ENCODE data around the gene HTR7. TPM values are rescaled to one million over a fixed set of nuclear protein-coding genes. Genes with fewer than 3 reads are reported as not detected.

HTR7 gene
- total RNA-seq, 2 donors from 2014 or later = not detected

DNA sequence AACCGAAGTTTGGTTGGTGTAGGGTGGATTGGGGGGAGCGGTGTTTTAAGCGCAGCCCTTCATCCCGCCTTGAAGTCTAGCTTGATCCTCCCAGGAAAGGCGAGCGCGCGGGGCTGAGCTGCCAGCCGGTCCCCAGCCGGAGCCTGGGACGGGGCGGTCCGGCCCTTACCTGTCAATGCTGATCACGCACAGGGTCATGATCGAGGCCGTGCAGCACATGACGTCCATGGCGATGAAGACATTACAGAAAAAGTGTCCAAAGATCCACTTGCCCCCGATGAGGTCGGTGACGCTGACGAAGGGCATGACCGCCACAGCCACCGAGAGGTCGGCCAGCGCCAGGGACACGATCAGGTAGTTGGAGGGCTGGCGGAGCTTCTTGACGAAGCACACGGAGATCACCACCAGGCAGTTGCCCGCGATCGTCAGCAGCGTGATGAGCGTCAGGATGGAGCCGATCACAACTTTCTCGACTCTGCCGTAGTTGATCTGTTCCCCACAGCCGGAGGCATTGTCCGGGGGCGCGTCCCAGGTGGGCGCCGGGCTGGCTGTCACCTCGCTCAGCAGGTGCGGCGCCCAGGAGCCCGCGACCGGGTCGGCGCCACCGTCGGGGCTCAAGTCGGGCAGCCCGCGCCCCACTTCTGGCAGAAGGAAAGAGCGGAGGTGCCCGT, 740 bp downstream of the HTR7 start:
- Histone ChIP-seq H3K4me3 (peak overlapping the region; percentile 23 to 33), H3K36me3 (replicated peaks in 1 of 2; ENCODE audit: insufficient read depth in 1 of 2, low read depth in 2 of 2) (no peaks in the 10 kb centered on the region), H3K9me3 (no peaks in the 10 kb centered on the region), H3K27ac (peak overlapping the region in 2 of 4 donors; percentile 49 to 61), H3K27me3 (peaks cover 0 to 24% of the 10 kb centered on the region in 2 donors), H3K4me1 (peaks cover 15% of the 10 kb centered on the region)
- WGBS, 2 donors = 5 to 13% methylated on average over 16 to 51 of the region's 59 CpGs
- intact Hi-C loops (cut with DNase I) = no loop called here
- no peak for TF ChIP-seq POLR2A (IDR thresholded peaks at IDR 0.05)
- TF ChIP-seq, protein P1, sequence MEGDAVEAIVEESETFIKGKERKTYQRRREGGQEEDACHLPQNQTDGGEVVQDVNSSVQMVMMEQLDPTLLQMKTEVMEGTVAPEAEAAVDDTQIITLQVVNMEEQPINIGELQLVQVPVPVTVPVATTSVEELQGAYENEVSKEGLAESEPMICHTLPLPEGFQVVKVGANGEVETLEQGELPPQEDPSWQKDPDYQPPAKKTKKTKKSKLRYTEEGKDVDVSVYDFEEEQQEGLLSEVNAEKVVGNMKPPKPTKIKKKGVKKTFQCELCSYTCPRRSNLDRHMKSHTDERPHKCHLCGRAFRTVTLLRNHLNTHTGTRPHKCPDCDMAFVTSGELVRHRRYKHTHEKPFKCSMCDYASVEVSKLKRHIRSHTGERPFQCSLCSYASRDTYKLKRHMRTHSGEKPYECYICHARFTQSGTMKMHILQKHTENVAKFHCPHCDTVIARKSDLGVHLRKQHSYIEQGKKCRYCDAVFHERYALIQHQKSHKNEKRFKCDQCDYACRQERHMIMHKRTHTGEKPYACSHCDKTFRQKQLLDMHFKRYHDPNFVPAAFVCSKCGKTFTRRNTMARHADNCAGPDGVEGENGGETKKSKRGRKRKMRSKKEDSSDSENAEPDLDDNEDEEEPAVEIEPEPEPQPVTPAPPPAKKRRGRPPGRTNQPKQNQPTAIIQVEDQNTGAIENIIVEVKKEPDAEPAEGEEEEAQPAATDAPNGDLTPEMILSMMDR (IDR thresholded peaks at IDR 0.05) = no peak
- DNase-seq (no peak), ATAC-seq (no peak)

DNA sequence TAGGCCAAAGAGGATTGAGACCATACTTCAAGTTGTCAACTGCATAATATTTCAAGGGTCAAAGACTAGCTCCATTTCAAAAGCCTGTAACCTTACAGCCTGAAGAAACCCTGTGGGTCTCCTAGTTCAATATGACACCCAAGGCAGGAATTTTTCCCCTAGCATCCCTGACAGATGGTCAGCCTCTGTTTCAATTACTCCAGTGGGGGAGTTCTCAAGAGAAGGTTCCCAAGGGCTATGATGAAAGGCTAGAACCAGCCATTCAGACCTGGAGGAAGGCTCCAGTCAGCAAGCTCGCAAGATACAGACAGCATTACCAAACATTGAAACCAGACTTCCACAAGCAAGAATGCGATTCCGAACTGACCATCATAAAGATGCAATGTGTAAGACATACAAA, 1.6 kb downstream of the HTR7 start:
- DNase-seq (no peak), ATAC-seq (no peak)
- peaks cover 0 to 24% of the 10 kb centered on the region in 2 donors for H3K27me3 ChIP-seq
- WGBS, 2 donors = 87 to 89% methylated on average over 3 of the region's 3 CpGs
- no peaks in the 10 kb centered on the region for H3K36me3 ChIP-seq (replicated peaks in 1 of 2; ENCODE audit: insufficient read depth in 1 of 2, low read depth in 2 of 2)
- H3K27ac ChIP-seq = no peak overlapping the region
- TF ChIP-seq, protein P1 (IDR thresholded peaks at IDR 0.05) = no peak
- TF ChIP-seq POLR2A (IDR thresholded peaks at IDR 0.05) = no peak
- intact Hi-C loops (cut with DNase I) = no loop called here
- no peaks in the 10 kb centered on the region for H3K9me3 ChIP-seq
- H3K4me1 ChIP-seq = peaks cover 15% of the 10 kb centered on the region
- no peak overlapping the region for H3K4me3 ChIP-seq

DNA sequence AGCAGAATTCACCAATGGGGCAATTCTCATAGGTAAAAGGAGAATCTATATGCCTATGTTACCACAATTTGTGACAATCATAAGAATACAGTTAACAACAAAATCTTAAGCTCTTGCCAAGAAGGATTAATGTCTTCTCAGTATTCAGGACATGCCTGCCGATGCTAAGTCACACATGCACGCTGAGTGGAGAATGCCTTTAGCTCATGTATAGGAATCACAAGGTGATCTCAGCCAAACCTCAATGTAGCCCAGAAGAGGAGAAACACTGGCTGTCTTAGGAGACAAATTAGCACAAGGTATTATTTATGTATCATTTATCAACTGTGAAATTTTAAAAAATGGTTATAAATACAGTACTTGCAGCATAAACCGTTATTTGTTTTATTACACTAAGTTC, 2.7 kb downstream of the HTR7 start:
- Histone ChIP-seq H3K27me3 (peaks cover 0 to 24% of the 10 kb centered on the region in 2 donors), H3K9me3 (no peaks in the 10 kb centered on the region), H3K4me1 (peaks cover 15% of the 10 kb centered on the region), H3K36me3 (replicated peaks in 1 of 2; ENCODE audit: insufficient read depth in 1 of 2, low read depth in 2 of 2) (no peaks in the 10 kb centered on the region), H3K27ac (no peak overlapping the region), H3K4me3 (no peak overlapping the region)
- WGBS, 2 donors = 73 to 77% methylated on average over 3 of the region's 3 CpGs
- DNase-seq (no peak), ATAC-seq (no peak)
- no peak for TF ChIP-seq POLR2A (IDR thresholded peaks at IDR 0.05)
- TF ChIP-seq, protein P1 (IDR thresholded peaks at IDR 0.05) = no peak
- intact Hi-C loops (cut with DNase I) = no loop called here

DNA sequence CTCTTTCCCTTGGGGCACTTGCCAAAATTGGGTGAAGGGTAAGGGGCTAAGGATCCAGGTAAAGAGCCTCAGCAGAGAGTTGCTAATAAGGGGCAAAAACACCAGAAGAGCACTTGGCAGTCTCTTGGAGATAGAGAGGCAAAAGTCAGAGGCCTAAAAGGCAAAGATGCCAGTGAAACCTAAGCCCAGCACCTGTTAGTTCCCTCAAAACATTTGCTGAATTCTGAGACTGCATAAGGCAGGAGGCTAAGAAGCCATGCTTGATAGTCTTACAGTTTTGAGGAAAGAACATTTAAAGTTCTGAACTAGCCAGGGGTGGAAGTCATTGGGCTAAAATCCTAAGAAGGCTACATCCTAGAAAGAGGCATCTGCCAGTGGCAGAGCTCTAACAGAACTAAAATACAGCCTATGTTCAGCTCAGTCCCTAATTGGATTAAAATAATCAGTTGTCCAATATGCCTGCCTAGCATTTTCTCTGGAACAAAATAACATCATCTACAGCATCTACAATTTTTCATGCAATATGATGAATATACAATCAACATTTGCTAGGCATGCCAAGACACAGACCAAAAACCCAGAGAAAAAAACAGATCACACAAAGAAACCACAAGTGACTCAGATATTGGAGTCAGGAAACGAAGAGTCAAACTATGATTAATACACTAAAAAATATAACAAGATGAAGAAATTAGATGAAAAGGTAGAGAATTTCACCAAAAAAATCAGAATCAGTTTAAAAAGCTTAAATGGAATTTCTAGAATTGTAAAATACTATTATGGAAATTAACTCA, 7.7 kb downstream of the HTR7 start:
- H3K27me3 ChIP-seq = peaks cover 0 to 2% of the 10 kb centered on the region in 2 donors
- H3K9me3 ChIP-seq = no peaks in the 10 kb centered on the region
- H3K36me3 ChIP-seq (replicated peaks in 1 of 2; ENCODE audit: insufficient read depth in 1 of 2, low read depth in 2 of 2) = no peaks in the 10 kb centered on the region

More for the DNA sequence above, 7.7 kb downstream of the HTR7 start:
- Histone ChIP-seq H3K4me1 (no peaks in the 10 kb centered on the region), H3K27ac (no peak overlapping the region), H3K4me3 (no peak overlapping the region)
- DNase-seq (no peak), ATAC-seq (no peak)
- WGBS, 2 donors = 67 to 72% methylated on average over 1 of the region's 1 CpG
- TF ChIP-seq, protein P1 (IDR thresholded peaks at IDR 0.05) = no peak
- no peak for TF ChIP-seq POLR2A (IDR thresholded peaks at IDR 0.05)
- intact Hi-C loops (cut with DNase I) = no loop called here

Measured in body of pancreas (tissue), 4 donors.